OCI-M1 (cell line): Measurements from ENCODE around the gene CELA2A.
"Not testable (repeated sequence)": the region's sequence is repeated elsewhere in the genome, so short reads cannot be mapped to it uniquely, and the experiment has no call there.

Source experiments
- DNase-seq: peaks from one replicate; lab custom pipeline; 2025; lab: John Stamatoyannopoulos, UW

The CELA2A gene

GRCh38 chr1:15501208-15502032 lies 44.9 kb downstream of the CELA2A start:
- peak; percentile 78 for DNase-seq

GRCh38 chr1:15504436-15504835 lies 47.9 kb downstream of the CELA2A start:
- no peak for DNase-seq

GRCh38 chr1:15506831-15507230 lies 50.3 kb downstream of the CELA2A start:
- DNase-seq: no peak

- DNase-seq: no peak
These were observed 50.7 kb downstream of the CELA2A start for GRCh38 chr1:15507278-15507677.

- DNase-seq: peak; percentile 48
These were observed 52.4 kb downstream of the CELA2A start for GRCh38 chr1:15508700-15509487.

- DNase-seq: no peak
These were observed 53.1 kb downstream of the CELA2A start for GRCh38 chr1:15509586-15509985.

- no peak for DNase-seq
These were observed 54.3 kb downstream of the CELA2A start for GRCh38 chr1:15510611-15511405.

- no peak for DNase-seq
These were observed 56.7 kb downstream of the CELA2A start for GRCh38 chr1:15513192-15513591.

- no peak for DNase-seq
These were observed 57.4 kb downstream of the CELA2A start for GRCh38 chr1:15513919-15514318.

GRCh38 chr1:15514557-15514956 lies 58.0 kb downstream of the CELA2A start:
- DNase-seq: not testable (repeated sequence)

GRCh38 chr1:15515022-15515663 lies 58.6 kb downstream of the CELA2A start:
- peak; percentile 72 for DNase-seq

- no peak for DNase-seq
These were observed 63.1 kb downstream of the CELA2A start for GRCh38 chr1:15519625-15520024.

- DNase-seq: not testable (repeated sequence)
These were observed 64.8 kb downstream of the CELA2A start for GRCh38 chr1:15521206-15521906.
